HepG2 (cell line): ENCODE measurements around the gene CPNE2. TPM values are rescaled to one million over a fixed set of nuclear protein-coding genes. Genes with fewer than 3 reads are reported as not detected.
A peak's percentile ranks its signal among the peaks of the same experiment; 100 is the strongest.

Source experiments
- BCL6 ChIP-seq: IDR thresholded peaks from 2 replicates; pipeline ENCODE4 v1.6.1; 2016; ENCODE audit warnings: missing genetic modification reagents, missing compliant biosample characterization
- CTCF ChIP-seq: sonication (generic); formaldehyde crosslinking; IDR thresholded peaks from 2 replicates; pipeline ENCODE4 v1.5.0; 2020; ENCODE audit warnings: mild to moderate bottlenecking, missing genetic modification reagents, moderate library complexity
- HES4 ChIP-seq: sonication (generic); formaldehyde crosslinking; IDR thresholded peaks from 2 replicates; pipeline ENCODE4 v1.9.0; 2021; ENCODE audit warnings: mild to moderate bottlenecking, missing genetic modification reagents, borderline replicate concordance
- MAF1 ChIP-seq: sonication (generic); formaldehyde crosslinking; IDR thresholded peaks from 2 replicates; pipeline ENCODE4 v1.5.0; 2020; ENCODE audit warnings: missing genetic modification reagents, borderline replicate concordance
- MLX ChIP-seq: IDR thresholded peaks from 2 replicates; pipeline ENCODE4 v1.6.1; 2016
- MNT ChIP-seq: fragments of 450-650 bp; IDR thresholded peaks from 2 replicates; pipeline ENCODE4 v1.6.1; 2016
- PHF21A ChIP-seq: sonication (generic); formaldehyde crosslinking; IDR thresholded peaks from 2 replicates; pipeline ENCODE4 v1.5.0; 2020; ENCODE audit warnings: mild to moderate bottlenecking, missing genetic modification reagents
- RARA ChIP-seq: IDR thresholded peaks from 2 replicates; pipeline ENCODE4 v1.6.1; 2016; ENCODE audit warnings: missing genetic modification reagents, missing compliant biosample characterization
- ZFAT ChIP-seq: sonication (generic); formaldehyde crosslinking; conservative IDR thresholded peaks from 2 replicates; pipeline ENCODE4 v1.8.1; 2023; ENCODE audit warnings: missing genetic modification reagents, inconsistent platforms
- ZNF18 ChIP-seq: sonication (generic); formaldehyde crosslinking; IDR thresholded peaks from 2 replicates; pipeline ENCODE4 v1.8.0; 2022; ENCODE audit warnings: mild to moderate bottlenecking, missing genetic modification reagents; ENCODE audit not compliant: insufficient replicate concordance
- ZNF256 ChIP-seq: sonication (generic); formaldehyde crosslinking; conservative IDR thresholded peaks from 2 replicates; pipeline ENCODE4 v1.4.0; 2020; ENCODE audit warnings: missing genetic modification reagents
- ZNF337 ChIP-seq: sonication (generic); formaldehyde crosslinking; IDR thresholded peaks from 2 replicates; pipeline ENCODE4 v1.5.1; 2020; ENCODE audit warnings: missing genetic modification reagents, low read depth, mild to moderate bottlenecking, borderline replicate concordance
- ZNF513 ChIP-seq: sonication (generic); formaldehyde crosslinking; conservative IDR thresholded peaks from 2 replicates; pipeline ENCODE4 v1.5.0; 2020; ENCODE audit warnings: missing genetic modification reagents
- ZNF597 ChIP-seq: sonication (generic); formaldehyde crosslinking; IDR thresholded peaks from 2 replicates; pipeline ENCODE4 v1.5.0; 2020; ENCODE audit warnings: missing genetic modification reagents
- ZNF615 ChIP-seq: sonication (generic); formaldehyde crosslinking; IDR thresholded peaks from 2 replicates; pipeline ENCODE4 v1.5.0; 2020; ENCODE audit warnings: mild to moderate bottlenecking, missing genetic modification reagents, borderline replicate concordance
- ZNF740 ChIP-seq: sonication (generic); formaldehyde crosslinking; IDR thresholded peaks from 2 replicates; pipeline ENCODE4 v1.4.0; 2020; ENCODE audit warnings: missing genetic modification reagents
- ZNF782 ChIP-seq: sonication (generic); formaldehyde crosslinking; IDR thresholded peaks from 2 replicates; pipeline ENCODE4 v1.4.0; 2020; ENCODE audit warnings: missing genetic modification reagents, mild to moderate bottlenecking, borderline replicate concordance
- polyA plus RNA-seq, 8 experiments: library from polyadenylated mRNA; depleted of rRNA in 3 of 8; stranded (reverse) in 7 of 8; unstranded in 1 of 8; fragments of >200 nt; fragmentation: Illumina TruSeq in 4 of 8; extraction: Trizol in 4 of 8; gene quantifications; 2 replicates each; pipeline versions ENCODE4 v1.2.1 to v1.2.3, GENCODE V29; 2011 to 2016; ENCODE audit warnings: low read depth in 4 of 8, missing spikeins in 1 of 8, mixed read lengths in 1 of 8; ENCODE audit not compliant: insufficient read depth in 1 of 8
- total RNA-seq, 5 experiments: library from RNA; depleted of rRNA; stranded (reverse); fragments of >200 nt; fragmentation: Illumina TruSeq; extraction: Trizol; gene quantifications; 2 replicates each; pipeline ENCODE4 v1.2.3, GENCODE V29; 2016; ENCODE audit warnings: low read depth in 1 of 5

Gene CPNE2
- total and polyA plus RNA-seq, 2 of the 13 experiments (the other 11 are each of a cell fraction or from before 2014, with no cell fraction given), result 10.6 to 23.3 TPM

- TF ChIP-seq ZNF18 (no peak), ZNF337 (CRISPR knock-in tag) (no peak), MNT (no peak), ZNF740 (CRISPR knock-in tag) (0 out of 2 replicates have a peak, but pooled peaks have one; percentile 25), MAF1 (no peak), PHF21A (CRISPR knock-in tag) (no peak), RARA (CRISPR knock-in tag) (peak; percentile 20; the same call in 1 of the 2 replicates), ZNF615 (CRISPR knock-in tag) (no peak), MLX (no peak), CTCF (CRISPR knock-in tag) (peak; percentile 52), BCL6 (CRISPR knock-in tag) (no peak), ZNF597 (CRISPR knock-in tag) (no peak), HES4 (CRISPR knock-in tag) (no peak), ZNF513 (CRISPR knock-in tag) (no peak), ZNF782 (CRISPR knock-in tag) (no peak), ZNF256 (CRISPR knock-in tag) (no peak), ZFAT (CRISPR knock-in tag) (no peak)
These were observed 53.0 kb downstream of the CPNE2 start (continued) for GRCh38 chr16:57145046-57146021.
